Measurements from ENCODE around the gene MORN2. TPM values are rescaled to one million over a fixed set of nuclear protein-coding genes. Genes with fewer than 3 reads are reported as not detected.
A peak's percentile ranks its signal among the peaks of the same experiment; 100 is the strongest.

MORN2 gene
- total RNA-seq, 2 donors from 2014 or later = 3.0 to 9.3 TPM

- no peak for DNase-seq
- Mint-ChIP-seq H3K4me3 (no peak overlapping the region), H3K27me3 (ENCODE audit: low read depth) (no peaks in the 10 kb centered on the region), H3K4me1 (ENCODE audit: low read depth) (no peaks in the 10 kb centered on the region), H3K9me3 (peaks cover 2 to 4% of the 10 kb centered on the region in 2 donors), H3K36me3 (ENCODE audit: insufficient read depth in 2 of 2) (peaks cover 9 to 14% of the 10 kb centered on the region in 2 donors), H3K27ac (no peak overlapping the region)
- peak; percentile 51 to 81 for ATAC-seq (replicated peaks in 1 of 2)
These were observed 8.9 kb upstream of the MORN2 start for GRCh38 chr2:38866773-38867443.

- no peak for DNase-seq
- H3K36me3 Mint-ChIP-seq (ENCODE audit: insufficient read depth in 2 of 2) = peaks cover 9 to 13% of the 10 kb centered on the region in 2 donors
- no peak overlapping the region for H3K4me3 Mint-ChIP-seq
- no peaks in the 10 kb centered on the region for H3K27me3 Mint-ChIP-seq (ENCODE audit: low read depth)
- peaks cover 23% of the 10 kb centered on the region for H3K4me1 Mint-ChIP-seq (ENCODE audit: low read depth)
- H3K27ac Mint-ChIP-seq = no peak overlapping the region
- no peak for ATAC-seq (replicated peaks in 1 of 2)
- peaks cover 2 to 4% of the 10 kb centered on the region in 2 donors for H3K9me3 Mint-ChIP-seq
These were observed 4.3 kb upstream of the MORN2 start for GRCh38 chr2:38871432-38871831.

GRCh38 chr2:38873763-38874162 lies 2.0 kb upstream of the MORN2 start:
- no peak for DNase-seq
- H3K36me3 Mint-ChIP-seq (ENCODE audit: insufficient read depth in 2 of 2) = peaks cover 9 to 11% of the 10 kb centered on the region in 2 donors
- no peaks in the 10 kb centered on the region for H3K27me3 Mint-ChIP-seq (ENCODE audit: low read depth)
- ATAC-seq (replicated peaks in 1 of 2) = no peak
- H3K4me1 Mint-ChIP-seq (ENCODE audit: low read depth) = peaks cover 29% of the 10 kb centered on the region
- H3K4me3 Mint-ChIP-seq = no peak overlapping the region
- no peak overlapping the region for H3K27ac Mint-ChIP-seq
- peaks cover 2 to 4% of the 10 kb centered on the region in 2 donors for H3K9me3 Mint-ChIP-seq

- no peaks in the 10 kb centered on the region for H3K27me3 Mint-ChIP-seq (ENCODE audit: low read depth)
- DNase-seq = no peak
- H3K4me3 Mint-ChIP-seq = peak overlapping the region; percentile 94 to 100
- ATAC-seq (replicated peaks in 1 of 2) = no peak
- peaks cover 29% of the 10 kb centered on the region for H3K4me1 Mint-ChIP-seq (ENCODE audit: low read depth)
- H3K27ac Mint-ChIP-seq = peak overlapping the region; percentile 76
- peaks cover 4 to 7% of the 10 kb centered on the region in 2 donors for H3K36me3 Mint-ChIP-seq (ENCODE audit: insufficient read depth in 2 of 2)
- H3K9me3 Mint-ChIP-seq = peaks cover 0 to 2% of the 10 kb centered on the region in 2 donors
These were observed 575 bp upstream of the MORN2 start for GRCh38 chr2:38875227-38875575.

- peaks cover 29% of the 10 kb centered on the region for H3K4me1 Mint-ChIP-seq (ENCODE audit: low read depth)
- H3K36me3 Mint-ChIP-seq (ENCODE audit: insufficient read depth in 2 of 2) = peaks cover 3 to 5% of the 10 kb centered on the region in 2 donors
- ATAC-seq (replicated peaks in 1 of 2) (no peak), DNase-seq (no peak)
- H3K27ac Mint-ChIP-seq = peak overlapping the region; percentile 51
- no peaks in the 10 kb centered on the region for H3K27me3 Mint-ChIP-seq (ENCODE audit: low read depth)
- peak overlapping the region; percentile 94 to 100 for H3K4me3 Mint-ChIP-seq
- H3K9me3 Mint-ChIP-seq = peaks cover 0 to under 1% of the 10 kb centered on the region in 2 donors
These were observed 631 bp downstream of the MORN2 start for GRCh38 chr2:38876407-38876806.

GRCh38 chr2:38886063-38886462 lies 10.3 kb downstream of the MORN2 start:
- Mint-ChIP-seq H3K36me3 (ENCODE audit: insufficient read depth in 2 of 2) (no peaks in the 10 kb centered on the region), H3K4me1 (ENCODE audit: low read depth) (no peaks in the 10 kb centered on the region), H3K27ac (no peak overlapping the region), H3K9me3 (no peaks in the 10 kb centered on the region), H3K27me3 (ENCODE audit: low read depth) (no peaks in the 10 kb centered on the region), H3K4me3 (no peak overlapping the region)
- DNase-seq (no peak), ATAC-seq (replicated peaks in 1 of 2) (no peak)

GRCh38 chr2:38887347-38887746 lies 11.6 kb downstream of the MORN2 start:
- Mint-ChIP-seq H3K27ac (no peak overlapping the region), H3K4me3 (no peak overlapping the region), H3K4me1 (ENCODE audit: low read depth) (peaks cover 2% of the 10 kb centered on the region), H3K9me3 (no peaks in the 10 kb centered on the region), H3K36me3 (ENCODE audit: insufficient read depth in 2 of 2) (no peaks in the 10 kb centered on the region), H3K27me3 (ENCODE audit: low read depth) (no peaks in the 10 kb centered on the region)
- no peak for DNase-seq
- ATAC-seq (replicated peaks in 1 of 2) = no peak

- no peak overlapping the region for H3K27ac Mint-ChIP-seq
- no peaks in the 10 kb centered on the region for H3K9me3 Mint-ChIP-seq
- H3K4me1 Mint-ChIP-seq (ENCODE audit: low read depth) = peaks cover 8% of the 10 kb centered on the region
- H3K27me3 Mint-ChIP-seq (ENCODE audit: low read depth) = no peaks in the 10 kb centered on the region
- no peaks in the 10 kb centered on the region for H3K36me3 Mint-ChIP-seq (ENCODE audit: insufficient read depth in 2 of 2)
- ATAC-seq (replicated peaks in 1 of 2) (no peak), DNase-seq (no peak)
- H3K4me3 Mint-ChIP-seq = no peak overlapping the region
These were observed 12.3 kb downstream of the MORN2 start for GRCh38 chr2:38887902-38888554.

GRCh38 chr2:38889045-38889444 lies 13.3 kb downstream of the MORN2 start:
- Mint-ChIP-seq H3K4me3 (no peak overlapping the region), H3K4me1 (ENCODE audit: low read depth) (peaks cover 10% of the 10 kb centered on the region), H3K27me3 (ENCODE audit: low read depth) (no peaks in the 10 kb centered on the region), H3K36me3 (ENCODE audit: insufficient read depth in 2 of 2) (no peaks in the 10 kb centered on the region), H3K9me3 (no peaks in the 10 kb centered on the region), H3K27ac (no peak overlapping the region)
- no peak for ATAC-seq (replicated peaks in 1 of 2)
- no peak for DNase-seq

- Mint-ChIP-seq H3K36me3 (ENCODE audit: insufficient read depth in 2 of 2) (no peaks in the 10 kb centered on the region), H3K9me3 (no peaks in the 10 kb centered on the region), H3K4me1 (ENCODE audit: low read depth) (peaks cover 10% of the 10 kb centered on the region), H3K27ac (no peak within 1 kb of the TSS), H3K4me3 (no peak within 1 kb of the TSS), H3K27me3 (ENCODE audit: low read depth) (no peaks in the 10 kb centered on the region)
- ATAC-seq (replicated peaks in 1 of 2) = no peak
- DNase-seq = no peak
These were observed 13.8 kb downstream of the MORN2 start, which contains the start of gene ARHGEF33 for GRCh38 chr2:38889575-38889974. Gene ARHGEF33, plus strand, starts transcription at chr2:38889875. Its CDS starts 29,573 bp downstream, at chr2:38919448.

GRCh38 chr2:38892819-38893218 lies 17.0 kb downstream of the MORN2 start:
- H3K4me3 Mint-ChIP-seq = no peak overlapping the region
- peaks cover 4% of the 10 kb centered on the region for H3K27me3 Mint-ChIP-seq (ENCODE audit: low read depth)
- H3K9me3 Mint-ChIP-seq = no peaks in the 10 kb centered on the region
- peak overlapping the region; percentile 7 for H3K27ac Mint-ChIP-seq
- ATAC-seq (replicated peaks in 1 of 2) = peak in 1 of 2 donors; percentile 44
- no peaks in the 10 kb centered on the region for H3K36me3 Mint-ChIP-seq (ENCODE audit: insufficient read depth in 2 of 2)
- peaks cover 10% of the 10 kb centered on the region for H3K4me1 Mint-ChIP-seq (ENCODE audit: low read depth)
- no peak for DNase-seq

GRCh38 chr2:38898256-38898655 lies 22.5 kb downstream of the MORN2 start:
- Mint-ChIP-seq H3K27ac (no peak overlapping the region), H3K4me3 (no peak overlapping the region), H3K27me3 (ENCODE audit: low read depth) (peaks cover 7% of the 10 kb centered on the region), H3K9me3 (no peaks in the 10 kb centered on the region), H3K4me1 (ENCODE audit: low read depth) (no peaks in the 10 kb centered on the region), H3K36me3 (ENCODE audit: insufficient read depth in 2 of 2) (no peaks in the 10 kb centered on the region)
- no peak for ATAC-seq (replicated peaks in 1 of 2)
- no peak for DNase-seq

- no peaks in the 10 kb centered on the region for H3K36me3 Mint-ChIP-seq (ENCODE audit: insufficient read depth in 2 of 2)
These were observed 24.9 kb downstream of the MORN2 start for GRCh38 chr2:38900726-38901125.

More at GRCh38 chr2:38900726-38901125, 24.9 kb downstream of the MORN2 start:
- no peaks in the 10 kb centered on the region for H3K4me1 Mint-ChIP-seq (ENCODE audit: low read depth)
- H3K27me3 Mint-ChIP-seq (ENCODE audit: low read depth) = peaks cover 7% of the 10 kb centered on the region
- DNase-seq = no peak
- H3K4me3 Mint-ChIP-seq = no peak overlapping the region
- no peaks in the 10 kb centered on the region for H3K9me3 Mint-ChIP-seq
- H3K27ac Mint-ChIP-seq = no peak overlapping the region
- no peak for ATAC-seq (replicated peaks in 1 of 2)
